Measurements from ENCODE around the gene LYSET.
"Not testable (repeated sequence)": the region's sequence is repeated elsewhere in the genome, so short reads cannot be mapped to it uniquely, and the experiment has no call there.

The LYSET gene

DNA sequence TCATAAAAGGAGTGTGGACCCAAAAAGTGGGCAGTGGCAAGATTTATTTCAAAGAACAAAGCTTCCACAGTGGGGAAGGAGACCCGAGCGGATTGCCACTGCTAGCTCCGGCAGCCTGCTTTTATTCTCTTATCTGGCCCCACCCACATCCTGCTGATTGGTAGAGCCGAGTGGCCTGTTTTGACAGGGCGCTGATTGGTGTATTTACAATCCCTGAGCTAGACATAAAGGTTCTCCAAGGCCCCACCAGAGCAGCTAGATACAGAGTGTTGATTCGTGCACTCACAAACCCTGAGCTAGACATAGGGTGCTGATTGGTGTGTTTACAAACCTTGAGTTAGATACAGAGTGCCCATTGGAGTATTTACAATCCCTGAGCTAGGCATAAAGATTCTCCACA is 15.5 kb upstream of the LYSET start:
- DNase-seq = not testable (repeated sequence)

DNA sequence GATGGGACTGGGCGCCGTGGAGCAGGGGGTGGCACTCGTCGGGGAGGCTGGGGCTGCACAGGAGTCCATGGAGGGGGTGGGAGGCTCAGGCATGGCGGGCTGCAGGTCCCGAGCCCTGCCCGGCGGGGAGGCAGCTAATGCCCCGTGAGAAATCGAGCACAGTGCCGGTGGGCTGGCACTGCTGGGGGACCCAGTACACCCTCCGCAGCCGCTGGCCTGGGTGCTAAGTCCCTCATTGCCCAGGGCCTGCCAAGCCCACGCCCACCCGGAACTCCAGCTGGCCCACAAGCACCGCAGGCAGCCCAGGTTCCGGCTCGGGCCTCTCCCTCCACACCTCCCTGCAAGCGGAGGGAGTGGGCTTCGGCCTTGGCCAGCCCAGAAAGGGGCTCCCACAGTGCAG is 15.0 kb upstream of the LYSET start:
- DNase-seq = not testable (repeated sequence)

DNA sequence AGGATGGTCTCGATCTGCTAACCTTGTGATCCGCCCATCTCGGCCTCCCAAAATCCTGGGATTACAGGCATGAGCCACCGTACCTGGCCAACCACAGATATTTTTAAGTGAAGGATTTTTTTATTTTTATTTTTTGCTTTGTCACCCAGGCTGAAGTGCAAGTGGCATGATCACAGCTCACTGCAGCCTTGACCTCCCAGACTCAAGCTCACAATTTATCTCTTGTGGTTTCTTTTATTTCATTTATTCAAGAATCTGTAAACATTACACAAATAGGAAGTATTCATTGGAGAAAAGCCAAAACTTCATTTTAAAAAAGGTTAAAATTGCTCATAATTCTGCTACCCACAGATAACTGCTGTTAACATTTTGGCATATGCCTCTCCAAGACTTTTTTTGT is 13.7 kb upstream of the LYSET start:
- DNase-seq = peak; percentile 18

DNA sequence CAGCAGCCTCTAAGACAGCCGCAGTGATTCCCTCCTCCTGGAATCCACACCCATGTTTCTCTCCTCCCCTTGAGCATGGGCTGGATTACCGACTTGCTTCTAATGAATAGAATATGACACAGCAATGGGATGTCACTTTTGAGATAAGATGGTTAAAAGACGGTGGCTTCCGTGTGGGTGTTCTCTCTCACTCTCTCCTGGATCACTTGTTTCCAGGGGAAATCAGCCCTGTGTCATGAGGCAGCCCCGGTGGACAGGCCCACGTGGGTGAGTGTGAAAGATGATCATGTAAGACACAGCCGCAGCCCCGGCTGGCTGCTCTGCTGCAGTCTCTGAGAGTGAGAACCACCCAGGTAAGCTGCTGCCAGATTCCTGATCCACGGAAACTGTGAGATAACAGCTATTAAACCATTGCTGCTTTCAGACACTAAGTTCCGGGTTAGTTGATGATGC is 11.1 kb upstream of the LYSET start:
- DNase-seq = peak; percentile 58

DNA sequence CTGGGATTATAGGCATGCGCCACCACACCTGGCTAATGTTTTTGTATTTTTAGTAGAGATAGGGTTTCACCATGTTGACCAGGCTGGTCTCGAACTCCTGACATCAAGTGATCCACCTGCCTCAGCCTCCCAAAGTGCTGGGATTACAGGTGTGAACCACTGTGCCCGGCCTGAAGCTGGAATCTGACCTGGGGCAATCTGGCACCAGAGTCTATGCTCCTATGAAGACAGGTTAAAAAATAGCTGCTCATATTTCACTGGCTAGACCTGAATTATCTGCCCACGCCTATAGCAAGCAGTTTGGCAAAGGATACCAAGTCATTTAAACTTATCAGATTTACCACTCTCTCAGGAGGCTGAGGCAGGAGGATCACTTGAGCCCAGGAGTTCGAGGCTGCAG is 10.4 kb upstream of the LYSET start:
- not testable (repeated sequence) for DNase-seq

DNA sequence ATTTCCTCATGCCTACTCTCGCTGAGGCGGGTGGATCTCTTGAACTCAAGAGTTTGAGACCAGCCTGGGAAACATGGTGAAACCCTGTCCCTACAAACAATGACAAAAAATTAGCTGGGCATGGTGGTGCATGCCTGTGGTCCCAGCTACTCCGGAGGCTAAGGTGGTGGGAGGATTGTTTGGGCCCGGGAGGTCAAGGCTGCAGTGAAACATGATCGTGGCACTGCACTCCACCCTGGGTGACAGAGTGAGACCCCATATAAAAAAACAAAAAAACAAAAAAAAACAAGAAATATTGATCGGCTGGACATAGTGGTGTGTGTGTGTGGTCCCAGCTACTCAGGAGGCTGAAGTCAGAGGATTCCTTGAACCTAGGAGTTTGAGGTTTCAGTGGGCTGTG is 9.6 kb upstream of the LYSET start:
- no peak for DNase-seq

DNA sequence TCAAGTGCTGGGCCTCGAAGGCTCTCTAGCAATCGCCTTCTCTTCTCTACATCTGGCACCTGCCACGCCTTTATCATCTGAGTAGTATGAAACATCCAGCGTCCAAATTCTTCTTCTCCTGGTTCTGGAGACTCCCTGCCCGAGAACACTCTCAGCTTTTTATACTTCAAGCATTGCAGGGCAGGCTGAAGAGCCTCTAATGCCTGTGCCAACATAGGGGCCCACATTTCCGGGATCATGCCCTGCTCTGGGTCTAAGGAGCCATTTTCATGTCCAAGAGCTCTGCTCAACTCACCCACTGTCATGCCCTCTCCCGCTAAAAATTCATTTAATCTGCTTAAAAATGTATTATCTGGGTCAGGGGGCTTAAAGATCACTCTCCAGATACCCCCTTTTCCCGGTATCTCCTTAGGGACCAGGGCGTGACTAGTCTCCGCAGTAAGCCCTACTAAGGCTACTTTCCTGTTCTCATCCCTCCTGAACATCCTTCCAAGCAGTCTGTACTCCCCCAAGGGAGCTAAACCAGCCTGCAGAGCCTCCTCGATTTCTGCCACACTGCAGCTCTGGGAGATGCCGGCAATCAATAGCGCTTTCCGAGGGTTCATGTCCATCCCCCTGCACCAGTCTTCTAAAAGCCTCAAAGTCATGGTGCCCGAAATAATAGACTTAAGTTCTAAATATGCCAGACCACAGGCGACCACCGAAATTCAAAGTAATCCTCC is 1.4 kb upstream of the LYSET start:
- no peak for DNase-seq

DNA sequence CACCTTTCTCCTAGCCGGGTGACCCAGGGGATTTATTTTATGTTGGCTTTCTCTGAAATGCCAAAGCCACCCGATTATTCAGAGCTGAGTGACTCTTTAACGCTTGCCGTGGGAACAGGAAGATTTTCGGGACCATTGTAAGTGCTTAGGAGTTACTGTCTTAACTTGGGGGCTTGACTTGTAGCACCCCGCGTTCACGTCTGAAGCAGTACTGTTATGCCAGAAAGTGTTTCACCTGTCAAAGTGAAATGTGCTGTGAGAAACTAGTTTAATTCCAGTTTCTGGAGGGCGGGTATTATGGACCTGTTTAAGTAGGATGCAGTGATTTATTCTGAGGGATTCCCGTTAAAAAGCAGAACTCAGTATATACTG is 218 bp downstream of the LYSET start:
- DNase-seq = no peak

DNA sequence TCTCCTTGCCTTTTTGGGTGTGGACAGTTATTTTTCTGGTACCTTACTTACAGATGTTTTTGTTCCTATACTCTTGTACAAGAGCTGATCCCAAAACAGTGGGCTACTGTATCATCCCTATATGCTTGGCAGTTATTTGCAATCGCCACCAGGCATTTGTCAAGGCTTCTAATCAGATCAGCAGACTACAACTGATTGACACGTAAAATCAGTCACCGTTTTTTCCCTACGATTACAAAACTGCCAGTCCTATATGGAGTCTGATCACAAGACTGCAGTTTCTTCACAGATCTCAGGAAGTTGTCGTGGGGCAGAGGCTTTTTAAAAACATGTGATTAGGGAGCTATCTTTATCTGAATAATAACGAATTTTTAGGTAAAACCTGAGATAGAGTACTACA is 1.3 kb downstream of the LYSET start:
- peak; percentile 44 for DNase-seq

DNA sequence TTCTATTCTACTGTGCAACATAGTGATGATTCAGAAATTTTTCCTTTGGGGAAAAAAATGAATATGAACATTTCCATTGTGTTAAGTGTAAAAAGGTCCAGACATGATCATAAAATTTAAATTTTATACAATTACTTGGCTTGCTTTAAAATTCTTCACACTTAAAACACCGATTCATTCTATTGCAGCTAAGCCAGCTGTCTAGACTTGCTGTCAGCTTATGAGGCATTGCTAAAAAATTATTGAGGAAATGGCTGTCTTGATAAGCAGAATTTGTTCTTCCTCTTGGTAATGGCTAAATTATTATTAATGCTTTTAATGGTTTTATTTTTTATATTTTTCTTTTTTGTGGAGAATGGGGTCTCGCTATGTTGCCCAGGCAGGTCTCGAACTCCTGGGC is 1.8 kb downstream of the LYSET start:
- DNase-seq = no peak

DNA sequence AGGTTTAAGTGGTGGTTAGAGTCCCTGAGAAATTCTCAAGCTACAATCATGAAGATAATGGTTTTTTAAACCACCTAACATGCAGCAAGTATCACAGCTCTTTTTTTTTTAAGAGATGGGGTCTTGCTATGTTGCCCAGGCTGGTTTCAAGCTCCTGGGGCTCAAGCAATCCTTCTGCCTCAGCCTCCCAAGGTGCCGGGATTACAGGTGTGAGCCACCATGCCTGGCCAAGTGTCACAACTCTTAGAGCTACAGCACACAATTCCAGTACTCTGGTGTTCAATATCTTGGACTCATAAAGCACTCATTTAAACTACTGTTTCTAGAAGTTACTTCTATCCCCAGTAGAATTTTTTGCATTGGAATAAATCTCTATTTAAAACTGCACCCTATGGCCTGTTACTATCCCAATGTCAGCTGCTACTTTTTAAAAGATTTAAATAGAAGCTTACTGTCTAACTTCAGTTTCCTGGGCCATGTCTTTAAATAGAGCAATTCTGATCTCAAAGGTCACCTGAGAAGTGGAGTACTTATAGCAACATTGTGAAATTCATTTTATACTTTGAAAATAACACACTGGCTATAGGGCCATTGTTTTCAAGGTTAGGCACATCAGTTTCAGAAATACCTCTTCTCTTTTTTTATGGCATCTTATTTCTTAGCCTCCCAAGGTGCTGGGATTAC is 10.3 kb downstream of the LYSET start:
- DNase-seq = no peak

DNA sequence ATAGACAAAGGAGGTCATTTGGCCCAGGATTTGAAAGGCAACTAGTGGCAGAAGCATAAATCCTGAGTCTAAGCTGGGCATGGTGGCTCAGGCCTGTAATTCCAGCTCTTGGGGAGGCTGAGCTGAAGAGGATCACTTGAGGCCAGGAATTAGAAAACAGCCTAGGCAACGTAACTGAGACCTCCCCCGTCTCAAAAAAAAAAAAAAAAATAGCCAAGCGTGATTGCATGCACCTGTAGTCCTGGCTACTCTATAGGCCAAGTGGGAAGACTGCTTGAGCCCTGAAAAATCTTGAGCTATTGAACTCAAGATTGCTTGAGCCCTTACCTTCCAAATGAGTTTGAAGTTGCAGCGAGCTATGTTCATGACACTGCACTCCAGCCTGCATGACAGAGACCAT is 13.9 kb downstream of the LYSET start:
- no peak for DNase-seq

DNA sequence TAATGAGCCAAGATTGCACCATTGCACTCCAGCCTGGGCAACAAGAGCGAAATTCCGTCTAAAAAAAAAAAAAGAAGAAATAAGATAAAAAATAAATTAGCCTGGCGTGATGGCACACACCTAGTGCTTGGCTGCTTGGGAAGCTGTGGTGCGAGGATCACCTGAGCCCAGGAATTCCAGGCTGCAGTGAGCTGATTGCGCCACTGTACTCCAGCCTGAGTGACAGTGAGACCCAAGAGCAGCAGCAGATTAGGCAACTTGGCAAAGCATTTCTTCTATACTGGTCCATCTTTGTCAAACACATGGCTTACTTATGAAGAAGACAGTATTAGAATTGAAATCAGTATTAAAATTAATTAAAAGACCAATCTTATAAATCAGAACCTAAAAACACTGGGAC is 15.4 kb downstream of the LYSET start:
- DNase-seq = no peak

DNA sequence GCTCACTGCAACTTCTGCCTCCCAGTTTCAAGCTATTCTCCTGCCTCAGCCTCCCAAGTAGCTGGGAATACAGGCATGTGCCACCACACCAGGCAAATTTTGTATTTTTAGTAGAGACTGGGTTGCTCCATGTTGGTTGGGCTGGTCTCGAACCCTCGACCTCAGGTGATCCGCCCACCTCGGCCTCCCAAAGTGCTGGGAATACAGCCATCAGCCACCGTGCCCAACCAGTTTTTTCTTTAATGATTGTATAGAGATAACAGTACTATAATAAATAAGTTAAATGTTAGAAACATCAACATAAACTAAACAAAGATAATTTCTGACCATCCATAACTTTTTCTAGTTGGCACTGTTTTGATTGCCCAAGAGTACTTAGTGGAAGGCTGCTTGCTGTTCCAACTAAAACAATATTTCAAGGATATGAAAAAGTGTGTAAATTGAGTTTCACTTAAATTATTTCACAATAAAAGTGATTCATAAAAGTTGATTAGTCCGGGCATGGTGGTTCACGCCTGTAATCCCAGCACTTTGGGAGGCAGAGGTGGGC is 16.1 kb downstream of the LYSET start:
- no peak for DNase-seq

DNA sequence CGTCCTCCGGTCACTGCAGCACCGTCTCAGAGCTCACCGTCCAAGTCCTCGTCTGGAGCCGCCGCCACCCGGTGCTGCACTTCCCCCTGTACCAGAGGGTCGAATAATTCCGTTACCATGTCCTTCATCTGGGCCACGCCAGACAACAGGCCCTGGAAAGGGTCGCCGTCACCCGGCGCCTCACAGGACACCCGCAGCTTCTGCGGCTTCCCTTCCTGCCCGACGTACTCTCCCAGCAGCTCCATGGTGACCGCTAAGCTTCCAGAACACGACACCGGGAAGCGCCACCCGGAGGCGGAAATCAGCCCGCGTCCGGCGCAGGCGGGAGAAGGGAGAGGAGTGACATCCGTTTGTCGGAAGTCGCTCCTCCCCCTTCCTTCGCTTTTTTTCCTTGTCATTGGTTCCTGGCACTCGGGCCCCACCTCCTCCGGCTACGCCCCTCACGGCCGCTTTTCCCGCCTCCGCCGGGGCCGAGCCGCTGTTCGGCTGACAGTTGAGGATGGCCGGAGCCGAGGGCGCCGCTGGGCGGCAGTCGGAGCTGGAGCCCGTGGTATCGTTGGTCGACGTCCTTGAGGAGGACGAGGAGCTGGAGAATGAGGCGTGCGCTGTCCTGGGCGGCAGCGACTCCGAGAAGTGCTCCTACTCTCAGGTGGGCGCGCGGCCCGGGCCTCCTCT is 21.8 kb downstream of the LYSET start, which contains the start of the genes GON7 and UBR7:
TSS of gene GON7 (minus strand) at position 273 of the 675 bp plus-strand sequence. CDS start at position 245, 28 bp downstream.
TSS of gene UBR7 (plus strand) at position 464 of the 675 bp plus-strand sequence. CDS start at position 500, 36 bp downstream.
- peak; percentile 97 for DNase-seq

DNA sequence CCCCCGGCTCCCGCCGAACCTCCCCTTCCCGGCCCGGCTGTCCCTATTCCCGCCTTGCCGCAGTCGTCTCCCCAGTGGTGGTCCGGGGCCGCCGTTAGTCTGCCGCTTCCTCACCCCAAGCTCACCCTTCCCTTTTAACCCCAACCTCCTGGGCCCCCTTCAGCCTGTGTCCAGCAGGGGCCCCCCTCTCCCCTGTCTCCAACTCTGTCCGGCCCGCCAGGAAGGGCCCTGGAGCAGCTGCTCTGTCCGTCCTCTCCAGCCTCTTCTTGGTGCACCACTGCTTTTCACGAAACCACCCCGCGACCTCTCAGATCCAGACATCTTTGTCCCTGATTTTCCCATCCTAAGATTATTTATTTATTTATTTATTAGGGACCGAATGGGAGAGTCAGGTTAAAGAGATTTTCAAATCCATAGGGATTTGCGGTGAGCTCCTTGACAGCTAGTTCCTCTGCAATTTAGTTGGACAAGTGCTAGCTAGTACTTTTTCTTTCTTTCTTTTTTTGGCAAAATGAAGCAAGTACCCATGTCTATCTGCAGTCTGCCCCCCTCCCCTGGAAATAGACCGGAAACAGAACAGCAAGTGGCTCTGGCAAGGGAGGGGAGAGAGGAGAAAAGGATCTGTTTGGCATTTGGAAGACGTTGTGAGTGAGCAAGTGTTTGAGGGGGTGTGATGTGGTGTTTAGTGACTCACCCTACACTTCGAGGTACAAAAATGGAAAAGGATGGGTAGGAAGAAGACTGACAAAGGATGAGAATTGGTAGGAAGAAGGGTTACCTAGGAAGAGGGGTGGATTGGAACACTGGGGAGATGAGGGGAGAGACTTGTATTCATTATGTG is 22.6 kb downstream of the LYSET start:
- DNase-seq = peak; percentile 67

DNA sequence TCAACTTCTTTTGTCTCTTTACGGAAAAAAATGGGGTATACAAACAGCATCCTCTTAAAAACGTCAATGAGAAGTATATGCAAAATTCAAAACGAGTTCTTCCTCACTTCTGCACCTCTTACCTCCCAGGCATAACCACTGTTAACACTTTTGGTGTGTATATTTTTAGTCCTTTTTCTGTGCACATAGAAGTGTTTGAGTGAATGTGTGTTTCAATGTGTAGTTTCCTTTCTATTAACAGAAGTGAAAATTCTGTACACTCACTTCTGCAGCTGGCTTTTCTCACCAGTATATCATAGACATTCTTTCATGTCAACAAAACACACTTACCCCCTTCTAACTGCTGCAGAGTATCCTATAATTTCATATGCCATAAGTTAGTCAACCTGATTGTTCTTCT is 27.3 kb downstream of the LYSET start:
- DNase-seq = no peak

DNA sequence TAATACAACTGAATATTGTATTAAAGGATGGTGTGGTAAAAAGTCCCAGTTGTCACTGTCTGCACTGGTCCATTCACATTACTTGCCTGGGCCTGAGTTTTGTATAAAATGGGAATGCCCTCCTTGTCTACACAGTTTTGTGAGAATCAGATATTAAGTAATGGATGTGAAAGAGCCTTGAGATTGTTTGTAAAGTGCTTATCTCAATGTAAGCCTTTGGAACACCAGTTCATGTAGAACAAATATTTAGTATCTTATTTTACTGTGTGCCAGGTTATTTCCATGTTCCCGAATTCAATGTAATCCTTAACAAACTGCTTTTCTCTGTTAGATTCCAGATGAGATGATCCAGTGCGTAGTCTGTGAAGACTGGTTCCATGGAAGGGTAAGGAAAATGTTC is 29.5 kb downstream of the LYSET start:
- no peak for DNase-seq

DNA sequence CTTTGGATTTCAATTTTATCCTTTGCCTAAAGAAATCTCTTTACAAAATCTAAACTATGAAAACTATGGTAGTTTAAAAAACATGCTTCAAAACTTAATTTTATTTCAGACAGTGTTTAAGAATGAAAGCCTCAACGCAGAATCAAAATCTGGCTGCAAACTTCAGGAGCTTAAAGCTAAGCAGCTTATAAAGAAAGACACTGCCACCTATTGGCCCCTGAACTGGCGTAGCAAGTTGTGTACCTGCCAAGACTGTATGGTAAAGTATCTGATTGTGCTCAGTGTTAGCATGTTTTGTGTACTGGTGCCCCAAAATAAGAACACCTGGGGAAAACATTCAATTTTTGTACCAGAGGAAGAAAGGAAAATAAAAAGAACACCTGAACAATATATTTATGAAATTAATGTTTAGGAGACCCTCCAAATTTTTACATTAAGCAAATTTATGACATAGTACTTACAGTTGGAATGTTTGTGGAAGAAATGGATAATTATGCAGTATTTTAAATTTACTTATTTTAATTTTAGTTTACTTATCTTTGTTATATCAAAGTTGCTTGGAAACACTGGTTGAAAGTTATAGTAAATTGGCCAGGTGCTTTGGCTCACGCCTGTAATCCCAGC is 34.1 kb downstream of the LYSET start:
- DNase-seq = peak; percentile 62

DNA sequence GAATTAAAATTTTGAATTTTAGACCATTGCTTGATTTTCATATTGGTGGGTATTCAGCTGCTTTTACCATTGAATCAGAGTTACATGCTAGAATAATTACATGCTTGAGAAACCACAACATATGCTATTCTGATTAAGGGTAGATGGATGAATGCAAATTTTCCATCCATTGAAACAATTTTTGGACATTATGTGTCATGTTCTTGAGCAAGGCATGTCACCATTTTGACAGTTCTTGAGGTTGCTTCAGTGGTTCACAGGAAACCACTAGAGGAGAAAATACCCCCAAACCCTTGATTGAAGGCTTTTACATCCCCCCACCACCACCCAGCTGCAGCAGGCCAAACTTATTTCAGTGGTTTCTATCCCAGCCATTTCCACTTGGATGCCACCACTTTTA is 35.4 kb downstream of the LYSET start:
- no peak for DNase-seq

DNA sequence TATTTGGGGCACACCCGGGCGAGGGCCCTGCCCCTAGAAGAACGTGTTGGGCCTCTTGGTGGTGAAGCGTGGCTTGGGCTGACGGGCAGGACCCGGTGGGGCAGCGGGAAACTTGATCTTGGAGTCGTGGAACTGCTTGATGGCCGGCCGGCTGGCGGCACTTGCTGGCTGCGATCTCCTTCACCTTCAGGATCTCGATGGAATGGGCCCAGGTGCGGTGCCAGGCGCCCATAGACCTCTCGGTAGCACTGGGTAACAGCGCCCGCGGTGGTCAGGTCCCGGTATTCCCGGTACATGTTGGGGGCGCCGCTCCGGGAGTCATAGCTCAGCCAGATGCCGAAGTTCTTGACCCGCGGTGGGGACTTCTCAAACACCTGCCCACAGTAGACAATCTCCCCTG is 38.4 kb downstream of the LYSET start:
- no peak for DNase-seq

DNA sequence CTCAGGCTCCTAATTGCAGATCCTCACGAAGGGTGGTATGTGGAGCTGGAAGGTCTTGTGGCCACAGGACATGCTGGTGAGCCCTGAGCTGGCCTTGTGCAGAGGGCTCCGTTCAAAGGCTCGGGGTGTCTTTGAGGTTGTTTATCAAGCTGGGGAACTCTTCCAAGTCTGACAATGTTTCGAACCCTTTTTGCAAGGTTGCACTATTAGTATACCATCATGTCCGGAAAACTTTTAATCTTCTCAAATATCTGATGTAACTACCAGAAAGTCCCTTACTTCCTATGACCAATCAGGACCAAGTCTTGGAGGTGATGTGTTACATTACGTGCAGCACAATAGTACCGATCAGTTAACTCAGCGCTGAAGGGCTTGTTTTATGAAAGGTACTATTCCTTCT is 43.4 kb downstream of the LYSET start:
- no peak for DNase-seq

Data from OCI-M1 (cell line).